Measurements from ENCODE around the gene C1orf122. TPM values are rescaled to one million over a fixed set of nuclear protein-coding genes. Genes with fewer than 3 reads are reported as not detected.
"Not testable (repeated sequence)": the region's sequence is repeated elsewhere in the genome, so short reads cannot be mapped to it uniquely, and the experiment has no call there.

Gene C1orf122
- 113 and 140 TPM in 2 replicates for total RNA-seq
- polyA plus RNA-seq (2012): 85.3 TPM

DNA sequence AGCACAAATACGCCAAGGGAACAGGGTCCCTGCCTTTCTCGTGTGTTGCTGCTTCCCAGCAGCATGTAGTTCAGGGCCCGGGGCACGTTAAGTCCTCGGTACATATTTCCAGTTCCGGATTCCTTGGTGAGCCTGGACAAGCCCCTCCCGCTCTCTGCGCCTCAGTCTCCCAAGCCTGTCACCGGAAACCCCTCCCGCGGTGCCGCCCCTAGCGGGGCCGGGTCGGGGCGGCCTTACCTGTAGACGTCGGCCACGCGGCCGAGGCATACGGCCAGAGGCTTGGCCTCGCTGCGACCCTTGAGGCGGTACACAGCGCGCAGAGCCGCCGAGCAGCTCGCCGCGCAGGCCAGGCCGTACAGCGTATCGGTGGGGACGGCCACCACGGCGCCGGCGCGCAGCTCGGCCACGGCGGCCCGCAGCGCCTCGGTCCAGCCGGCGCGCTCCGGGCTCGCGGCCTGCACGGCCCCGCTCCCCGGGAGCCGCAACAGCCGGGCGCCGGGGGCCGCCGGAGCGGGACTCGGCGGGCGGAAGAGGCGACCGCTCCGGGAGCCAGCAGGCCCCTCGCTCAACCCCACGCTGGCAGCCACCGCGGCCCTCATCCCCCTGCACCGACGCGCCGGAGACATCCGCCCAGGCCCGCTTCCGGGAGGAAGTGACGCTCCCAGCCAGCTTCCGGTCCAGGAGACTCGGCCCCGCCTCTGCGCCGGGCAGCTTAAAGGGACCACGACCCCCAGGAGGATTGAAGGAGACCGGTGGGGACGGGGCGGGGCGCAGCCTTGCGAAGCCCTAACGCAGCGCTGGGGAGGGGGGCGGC lies at the start of gene C1orf122, which contains the start of gene YRDC:
Gene C1orf122 (plus strand): TSS at position 236 of the 814 bp plus-strand sequence. CDS start 615 bp downstream, outside the sequence.
Gene YRDC (minus strand): TSS at position 654 of the 814 bp plus-strand sequence. CDS start 28 bp downstream, at position 626.
- DNase-seq (ENCODE audit: low read depth): peak; percentile 96

DNA sequence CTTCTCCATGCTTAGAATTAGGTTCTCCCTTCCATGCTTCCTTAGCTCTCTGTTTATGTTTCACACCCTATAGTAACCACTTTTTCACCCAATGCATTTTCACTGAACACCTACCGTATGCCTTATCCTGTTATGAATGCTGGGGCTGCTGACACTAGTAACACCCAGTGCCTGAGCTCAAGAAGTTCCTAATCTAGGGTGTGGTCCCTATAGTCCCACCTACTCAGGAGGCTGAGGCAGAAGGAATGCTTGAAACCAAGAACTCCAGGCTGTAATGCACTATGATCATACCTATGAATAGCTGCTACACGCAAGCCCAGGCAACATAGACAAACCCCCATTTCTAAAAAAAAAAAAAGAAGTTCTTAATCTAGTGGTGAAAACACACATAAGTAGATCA lies 48.1 kb upstream of the C1orf122 start:
- no peak for DNase-seq (ENCODE audit: low read depth)

DNA sequence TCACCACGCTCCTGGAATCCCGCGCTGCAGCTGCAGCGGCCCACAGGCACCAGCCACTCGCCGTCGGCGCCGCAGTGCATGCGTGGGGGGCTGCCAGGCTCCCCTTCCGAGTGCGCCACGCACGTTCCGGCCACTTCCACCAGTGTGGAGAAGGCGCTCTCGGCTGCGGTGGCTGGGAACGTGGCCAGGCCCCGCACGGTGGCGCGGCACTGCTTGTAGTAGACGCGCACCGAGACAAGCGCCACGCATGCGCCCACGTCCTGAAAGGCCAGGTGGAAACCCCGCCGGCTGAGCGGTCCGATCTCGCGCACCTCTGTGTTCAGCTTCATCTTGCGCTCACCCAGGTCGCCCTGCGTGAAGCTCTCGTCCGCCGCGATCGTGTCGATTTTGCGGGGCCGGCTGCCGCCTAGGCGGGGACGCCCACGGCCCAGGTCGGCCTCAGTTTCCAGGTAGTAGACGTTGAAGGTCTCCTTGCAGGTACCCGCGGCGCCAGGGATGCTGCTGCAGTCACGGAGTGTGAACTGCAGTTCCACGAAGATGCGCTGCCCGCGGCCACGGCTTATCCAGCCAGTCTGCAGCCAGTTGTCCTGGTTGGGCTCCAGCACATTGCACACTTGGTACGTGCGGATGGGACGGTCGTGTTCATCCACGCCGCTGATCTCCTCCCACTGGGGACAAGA lies 46.0 kb upstream of the C1orf122 start:
- DNase-seq (ENCODE audit: low read depth): no peak

DNA sequence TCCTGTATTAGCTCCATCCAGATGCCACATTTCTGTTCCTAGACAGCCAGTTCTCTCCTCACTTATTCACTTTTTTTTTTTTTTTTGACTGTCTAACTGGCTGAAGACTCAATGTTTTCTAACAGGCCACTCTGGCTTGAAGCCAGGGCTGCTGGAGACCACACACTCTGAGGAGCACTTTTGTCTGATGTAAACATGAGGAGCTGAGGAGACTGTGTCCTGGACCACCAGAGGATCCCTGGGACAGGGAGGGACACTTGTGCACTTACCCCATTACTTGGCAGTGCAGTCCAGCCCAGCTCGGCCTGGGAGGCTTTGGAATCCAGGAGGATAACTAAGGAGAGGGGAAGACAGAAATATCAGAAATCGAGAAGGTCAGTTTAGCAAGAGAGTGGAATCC lies 45.1 kb upstream of the C1orf122 start:
- no peak for DNase-seq (ENCODE audit: low read depth)

DNA sequence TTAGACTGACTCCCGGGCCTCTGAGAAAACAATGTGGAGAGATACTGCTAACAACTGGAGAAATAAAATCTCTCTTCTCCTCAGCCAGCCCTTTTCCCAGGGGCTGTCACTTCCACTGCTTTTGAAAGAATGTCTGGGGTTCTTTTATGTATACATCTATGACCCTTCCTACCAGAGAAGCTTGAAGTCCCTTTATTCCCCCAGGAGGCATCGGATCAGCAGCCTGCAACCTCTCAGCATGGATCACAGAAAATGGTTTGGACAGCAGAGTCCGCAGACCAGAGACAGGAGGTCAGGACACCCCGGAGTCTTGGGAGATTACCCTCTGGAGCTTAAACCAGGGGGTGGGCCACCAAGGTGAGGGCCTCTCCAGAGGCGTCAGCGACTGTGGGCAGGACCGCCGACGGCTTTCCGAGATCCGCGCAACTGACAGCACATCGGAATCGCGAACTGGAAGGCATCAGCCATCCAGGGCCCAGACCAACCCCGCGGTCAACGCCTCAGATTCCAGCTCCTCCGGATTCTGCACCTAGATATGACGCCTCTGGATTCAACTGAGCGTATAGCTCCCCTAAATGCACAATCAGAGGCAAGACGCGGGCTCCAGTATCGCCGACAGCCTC lies 43.7 kb upstream of the C1orf122 start:
- DNase-seq (ENCODE audit: low read depth): no peak

DNA sequence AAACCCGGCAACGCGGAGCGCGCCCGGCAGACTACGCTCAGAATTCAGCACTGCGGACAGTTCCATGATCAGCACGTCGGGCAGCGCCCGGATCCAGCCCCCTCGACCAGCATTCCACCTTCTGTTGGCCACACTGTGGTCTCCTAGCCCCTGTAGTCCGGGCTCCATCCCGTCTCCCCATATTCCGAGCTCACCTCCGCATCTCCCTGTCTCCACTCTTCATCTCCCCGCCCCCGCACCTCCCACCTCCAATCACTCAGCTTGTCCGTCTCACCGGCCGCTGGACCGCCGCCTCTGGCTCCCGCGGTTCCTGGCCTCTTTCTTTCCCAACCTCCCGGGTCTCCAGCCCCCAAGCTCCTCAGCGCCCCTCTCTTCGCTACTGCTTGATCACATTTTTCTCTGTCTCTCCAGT lies 43.2 kb upstream of the C1orf122 start:
- peak; percentile 29 for DNase-seq (ENCODE audit: low read depth)

DNA sequence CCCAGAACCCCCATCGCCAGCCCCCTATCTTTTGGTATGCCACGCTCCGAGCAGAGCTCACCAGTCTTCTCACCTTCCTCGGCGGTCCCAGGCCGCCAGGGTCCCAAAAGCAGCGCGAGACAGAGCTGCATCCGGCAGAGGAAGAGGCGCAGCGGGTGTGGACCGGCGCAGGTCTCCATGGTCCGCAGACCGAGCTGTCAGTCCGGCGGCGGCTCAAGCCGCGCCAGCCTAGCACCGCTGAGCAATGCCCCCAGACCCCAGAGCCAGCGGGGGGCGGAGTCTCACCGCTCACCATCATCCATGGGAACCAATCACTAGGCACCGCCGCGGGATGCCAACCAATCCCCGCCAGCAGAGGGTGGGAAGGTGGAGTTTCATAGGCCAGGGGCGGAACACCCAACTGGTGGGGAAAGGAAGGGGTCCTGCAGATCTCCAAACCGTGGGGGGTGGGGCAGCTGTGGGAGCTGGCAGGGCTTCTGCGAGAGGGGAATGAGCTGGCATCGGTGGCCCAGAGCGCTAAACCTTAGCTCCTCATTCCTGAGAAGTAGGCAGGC lies 42.6 kb upstream of the C1orf122 start, which contains the start of gene EPHA10:
Gene EPHA10 (minus strand): TSS at position 233 of the 554 bp plus-strand sequence. CDS start 54 bp downstream, at position 179.
- DNase-seq (ENCODE audit: low read depth): no peak

DNA sequence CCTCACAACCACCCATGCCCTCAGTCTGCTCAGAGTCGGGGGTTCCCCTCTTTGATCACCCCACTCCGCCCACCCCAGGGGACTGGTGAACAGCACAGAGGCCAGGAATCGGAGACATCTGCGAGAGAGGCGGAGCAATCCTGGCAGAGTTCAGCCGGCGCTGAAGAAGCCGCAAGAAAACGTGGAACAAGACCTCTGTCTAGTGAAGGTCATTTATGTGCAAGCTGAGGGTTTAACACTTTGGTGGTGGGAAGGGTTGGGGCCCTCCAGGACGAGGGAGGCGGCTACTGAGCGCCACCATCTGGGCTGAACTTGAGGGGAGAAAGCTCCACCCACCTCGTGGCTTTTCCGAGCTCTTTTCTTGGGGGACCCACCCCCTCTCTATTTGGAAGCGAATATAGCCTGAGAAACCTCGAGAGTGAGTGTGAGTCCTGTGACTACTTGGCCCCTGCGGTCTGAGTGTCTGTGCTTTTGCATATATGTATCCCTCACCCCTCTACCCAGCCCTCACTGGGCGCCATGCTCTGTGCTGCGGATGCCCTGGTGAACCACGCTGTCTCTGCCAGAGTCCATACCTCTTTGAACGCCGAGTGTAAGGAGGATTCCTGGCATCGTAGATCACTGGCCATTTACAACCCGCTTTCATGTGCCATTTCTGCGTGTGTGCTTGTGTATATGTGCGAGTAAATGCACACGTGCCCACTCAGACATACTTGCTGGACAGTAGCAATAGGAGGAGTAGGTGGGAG lies 41.5 kb upstream of the C1orf122 start:
- DNase-seq (ENCODE audit: low read depth): peak; percentile 3

DNA sequence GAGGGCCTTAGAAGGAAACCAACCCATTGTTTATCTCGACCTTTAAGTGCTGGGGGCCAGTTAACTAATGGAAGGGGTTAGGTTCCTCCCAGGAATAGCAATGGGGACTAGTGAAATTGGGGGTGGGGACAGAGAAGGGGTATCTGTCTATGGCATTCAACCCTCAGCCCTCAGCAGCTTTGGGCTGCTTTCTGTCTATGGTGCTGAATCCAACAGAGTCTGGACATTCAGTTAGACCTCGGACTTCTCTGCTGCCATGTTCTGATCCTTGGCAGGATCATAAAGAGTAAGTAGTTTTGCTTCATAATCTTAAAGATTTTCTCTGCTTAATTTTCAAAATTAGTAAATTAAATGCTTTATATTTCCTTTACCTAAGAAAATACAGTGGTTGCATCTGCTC lies 40.1 kb upstream of the C1orf122 start:
- DNase-seq (ENCODE audit: low read depth): no peak

DNA sequence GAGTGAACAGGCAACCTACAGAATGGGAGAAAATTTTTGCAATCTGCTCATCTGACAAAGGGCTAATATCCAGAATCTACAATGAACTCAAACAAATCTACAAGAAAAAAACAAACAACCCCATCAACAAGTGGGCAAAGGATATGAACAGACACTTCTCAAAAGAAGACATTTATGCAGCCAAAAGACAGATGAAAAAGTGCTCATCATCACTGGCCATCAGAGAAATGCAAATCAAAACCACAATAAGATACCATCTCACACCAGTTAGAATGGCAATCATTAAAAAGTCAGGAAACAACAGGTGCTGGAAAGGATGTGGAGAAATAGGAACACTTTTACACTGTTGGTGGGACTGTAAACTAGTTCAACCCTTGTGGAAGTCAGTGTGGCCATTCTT lies 36.1 kb upstream of the C1orf122 start:
- not testable (repeated sequence) for DNase-seq (ENCODE audit: low read depth)

DNA sequence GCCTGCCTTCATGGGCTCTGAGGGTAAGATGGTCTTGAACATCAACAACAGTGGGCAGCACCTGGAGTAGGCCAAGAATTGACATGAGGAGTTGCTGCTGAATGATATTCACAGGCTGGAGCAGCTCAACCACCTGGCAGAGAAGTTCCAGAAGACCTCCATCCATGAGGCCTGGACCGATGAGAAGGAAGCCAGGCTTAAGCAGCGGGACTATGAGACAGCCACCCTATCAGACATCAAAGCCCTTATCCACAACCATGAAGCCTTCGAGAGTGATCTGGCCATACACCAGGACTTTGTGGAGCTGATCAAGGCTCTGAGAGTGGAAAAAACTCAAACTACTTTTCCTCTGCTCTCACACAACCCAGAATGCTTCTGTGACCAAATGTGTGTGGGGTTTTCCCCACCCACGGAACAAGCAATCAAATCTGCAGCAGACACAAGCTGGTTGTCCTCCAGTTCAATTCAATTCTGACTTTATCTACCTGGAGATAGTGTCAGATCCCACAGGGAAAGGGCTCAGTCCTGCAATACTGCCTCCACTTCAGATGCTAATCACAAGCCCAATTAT lies 30.6 kb upstream of the C1orf122 start:
- DNase-seq (ENCODE audit: low read depth): no peak

DNA sequence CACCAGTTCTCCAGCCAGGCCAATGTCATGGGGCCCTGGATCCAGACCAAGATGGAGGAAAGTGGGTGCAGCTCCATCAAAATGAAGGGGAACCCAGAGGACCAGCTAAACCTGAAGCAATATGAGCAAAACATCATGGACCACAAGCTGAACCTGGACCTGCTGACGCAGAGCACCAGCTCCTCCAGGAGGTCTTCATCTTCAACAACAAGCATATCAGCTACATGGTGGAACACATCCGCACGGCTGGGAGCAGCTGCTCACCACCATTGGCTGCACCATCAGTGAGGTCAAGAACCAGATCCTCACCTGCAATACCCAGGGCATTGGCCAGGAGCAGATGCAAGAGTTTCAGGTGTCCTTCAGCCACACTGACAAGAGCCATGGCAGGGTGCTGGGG lies 28.9 kb upstream of the C1orf122 start:
- no peak for DNase-seq (ENCODE audit: low read depth)

DNA sequence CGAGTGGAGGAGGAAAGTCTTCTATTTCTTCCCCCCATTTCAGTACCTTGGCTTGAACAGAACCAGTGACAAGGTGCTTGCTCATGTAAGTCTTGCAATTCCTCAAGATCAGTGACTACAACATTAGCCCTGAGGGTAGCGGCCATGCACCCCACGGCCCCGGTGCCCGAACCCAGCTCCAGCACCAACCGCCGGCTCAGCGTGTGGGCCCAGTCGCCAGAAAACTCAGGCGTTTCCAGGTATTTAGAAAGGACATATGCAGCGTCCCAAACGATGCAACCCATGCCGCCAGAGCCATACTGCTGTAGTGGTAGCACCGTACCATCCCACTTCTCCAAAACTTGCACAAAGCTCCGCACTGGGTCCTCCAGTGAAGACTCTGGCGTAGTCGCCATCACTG lies 25.1 kb upstream of the C1orf122 start:
- DNase-seq (ENCODE audit: low read depth): no peak

DNA sequence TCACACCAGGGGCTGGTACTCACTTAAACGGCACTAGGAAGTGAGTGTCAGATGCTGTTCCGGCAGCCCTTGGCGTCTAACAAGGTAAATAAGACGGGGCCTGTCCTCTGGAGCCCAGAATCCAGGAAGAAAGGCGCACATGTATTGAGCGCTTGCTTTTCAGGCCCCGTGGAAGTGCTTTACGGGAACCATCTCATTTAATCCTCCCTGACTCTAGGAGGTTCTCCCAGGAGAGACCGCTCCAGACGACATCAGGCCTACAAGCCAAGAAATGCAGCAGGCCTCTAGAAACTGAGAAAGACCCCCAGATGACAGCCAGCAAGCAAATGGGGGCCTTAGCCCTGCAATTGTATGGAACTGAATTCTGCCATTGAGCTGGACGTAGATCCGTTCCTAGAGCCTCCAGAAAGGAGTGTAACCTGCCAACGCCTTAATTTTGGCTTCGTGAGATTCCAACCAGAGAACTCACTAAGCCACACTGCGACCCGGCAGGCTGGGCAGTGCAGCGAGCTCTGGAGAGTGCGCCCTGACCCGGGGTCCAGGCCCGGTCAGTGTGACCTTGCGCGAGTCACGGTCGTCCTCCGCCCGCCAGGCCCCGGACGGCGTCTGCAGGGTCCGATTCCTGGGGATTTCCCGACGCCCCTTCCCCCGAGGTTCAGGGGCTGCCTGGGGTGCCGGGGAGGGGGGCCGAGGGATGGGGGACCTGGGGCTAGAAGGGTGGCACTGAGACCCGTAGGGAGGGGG lies 14.5 kb upstream of the C1orf122 start:
- DNase-seq (ENCODE audit: low read depth): no peak

DNA sequence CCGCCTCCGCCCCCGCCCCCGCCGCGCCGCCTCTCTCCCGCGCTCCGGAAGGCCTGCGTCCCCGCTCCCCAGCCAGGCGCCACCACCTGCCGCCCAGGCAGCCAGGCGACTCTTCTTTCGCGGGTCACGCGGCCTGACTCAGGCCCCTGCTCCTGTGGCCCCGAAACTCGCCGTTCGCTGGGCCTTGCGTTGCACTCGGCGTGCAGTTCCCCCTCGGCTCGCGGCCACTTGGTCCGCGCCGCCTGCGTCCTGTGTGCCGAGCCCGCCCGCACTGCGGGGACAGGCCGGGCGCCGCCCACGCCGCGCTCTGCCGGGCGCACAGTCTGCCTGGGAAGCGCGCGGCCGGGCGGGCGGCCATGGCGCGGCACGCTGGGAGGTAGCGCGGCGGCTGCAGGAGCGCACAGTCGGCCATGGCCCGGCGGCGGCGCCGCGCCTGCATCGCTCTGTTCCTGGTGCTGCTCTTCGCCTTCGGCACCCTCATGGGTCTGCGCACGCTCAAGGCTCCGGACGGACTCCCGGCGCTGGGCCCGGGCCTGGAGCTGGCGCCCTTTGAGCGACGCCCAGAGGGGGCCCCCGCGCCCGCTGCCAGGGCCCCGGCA lies 13.7 kb upstream of the C1orf122 start, which contains the start of gene MANEAL:
Gene MANEAL (plus strand): TSS at position 75 of the 599 bp plus-strand sequence. CDS start 336 bp downstream, at position 411.
- DNase-seq (ENCODE audit: low read depth): peak; percentile 63

DNA sequence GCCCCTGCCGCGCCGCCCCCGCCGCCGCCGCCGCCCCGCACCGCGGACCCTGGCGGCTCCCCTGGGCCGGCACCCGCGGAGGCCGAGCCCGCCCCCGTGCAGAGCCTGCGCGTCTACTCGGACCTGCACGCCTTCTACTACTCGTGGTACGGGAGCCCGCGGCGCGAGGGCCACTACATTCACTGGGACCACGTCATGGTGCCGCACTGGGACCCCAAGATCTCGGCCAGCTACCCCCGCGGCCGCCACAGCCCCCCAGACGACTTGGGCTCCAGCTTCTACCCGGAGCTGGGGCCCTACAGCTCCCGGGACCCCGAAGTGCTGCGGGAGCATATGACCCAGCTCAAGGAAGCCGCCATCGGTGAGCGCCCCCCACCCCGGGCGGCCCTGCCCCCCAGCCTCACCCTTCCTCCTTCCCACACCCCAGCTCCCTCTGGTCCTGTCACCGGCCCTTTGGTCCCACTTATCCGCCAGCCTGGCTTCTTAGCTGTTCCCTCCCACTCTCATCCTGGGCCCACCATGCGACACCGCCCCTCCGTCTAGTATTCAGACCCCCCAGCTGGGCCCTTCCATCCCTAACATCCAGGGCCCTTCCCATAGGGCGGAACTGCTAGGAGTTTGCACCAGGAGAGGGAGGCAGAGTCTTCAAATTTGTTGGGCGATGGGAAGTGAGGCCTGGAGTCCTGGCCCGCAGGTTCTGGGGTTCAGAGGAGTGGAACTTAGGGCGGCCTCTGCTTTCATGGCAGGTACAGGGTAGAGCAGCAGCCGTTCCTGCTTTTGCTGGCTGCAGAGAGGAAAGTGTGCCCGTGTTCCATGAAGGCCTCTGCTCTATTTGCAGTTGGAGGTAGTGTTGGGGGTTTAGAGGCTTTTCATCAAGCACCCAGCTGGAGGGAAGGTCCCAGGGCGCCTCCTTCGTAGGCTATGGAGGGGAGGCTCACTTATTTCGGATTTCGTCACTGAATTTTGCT lies 12.9 kb upstream of the C1orf122 start:
- no peak for DNase-seq (ENCODE audit: low read depth)

DNA sequence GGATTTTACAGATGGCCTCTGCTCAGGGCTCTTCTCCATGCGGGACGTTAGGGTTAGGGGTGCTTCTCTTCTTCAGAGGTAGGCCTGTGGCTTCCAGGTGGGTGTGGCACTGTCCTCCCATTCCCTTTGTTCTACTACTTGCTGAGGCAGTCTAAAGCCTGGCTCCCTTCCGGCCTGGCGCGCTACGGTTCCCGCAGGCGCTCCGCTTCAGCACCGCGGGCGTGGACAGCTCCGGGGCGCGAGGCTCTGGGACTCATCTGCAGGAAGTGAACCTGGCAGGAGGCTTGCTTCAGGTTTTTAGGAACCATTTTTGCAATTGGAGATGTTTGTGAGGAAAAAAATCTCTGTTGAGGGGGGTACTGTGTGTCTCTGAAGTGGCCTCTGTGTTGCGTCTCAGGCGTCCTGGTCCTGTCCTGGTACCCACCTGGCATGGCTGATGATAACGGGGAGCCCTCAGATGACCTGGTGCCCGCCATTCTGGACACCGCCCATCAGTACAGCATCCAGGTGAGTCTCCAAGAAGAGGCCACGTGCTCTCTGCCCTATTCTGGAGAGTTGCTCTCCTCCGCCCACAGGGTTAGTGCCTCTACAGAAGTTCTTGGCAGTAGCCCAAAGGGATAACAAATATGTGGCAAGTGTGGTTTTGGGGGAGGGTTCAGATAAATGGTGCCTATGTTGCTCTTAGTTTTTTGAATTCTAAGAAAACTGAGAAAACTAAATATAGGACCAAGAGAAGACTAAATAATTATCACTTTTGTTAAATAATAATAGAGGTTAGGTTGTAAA lies 12.1 kb upstream of the C1orf122 start:
- DNase-seq (ENCODE audit: low read depth): peak; percentile 21

Measured in myocyte (in vitro differentiated cells).